Neural progenitor cell (in vitro differentiated cells): ENCODE results near the gene GPRC5B. TPM values are rescaled to one million over a fixed set of nuclear protein-coding genes. Genes with fewer than 3 reads are reported as not detected.
A peak's percentile ranks its signal among the peaks of the same experiment; 100 is the strongest.

Source experiments
- DNase-seq: peaks from one replicate; pipeline ENCODE4 v3.0.0-alpha.2; 2016; ENCODE audit warnings: low spot score
- H2AFZ ChIP-seq: fragments of 200-600 bp; sonication (generic); replicated peaks from 2 replicates; pipeline ENCODE4 v1.6.1; 2016; ENCODE audit warnings: antibody characterized with exemption
- H3F3A ChIP-seq: fragments of 200-600 bp; sonication (generic); 2 replicates; pipeline ENCODE4 v1.6.1; 2016; ENCODE audit warnings: antibody characterized with exemption, low read depth
- H3K27ac ChIP-seq: fragments of 200-600 bp; sonication (generic); 2 replicates; pipeline ENCODE4 v1.5.1; 2016; ENCODE audit warnings: mild to moderate bottlenecking
- H3K27me3 ChIP-seq: fragments of 200-600 bp; sonication (generic); 2 replicates; pipeline ENCODE4 v1.6.1; 2016; ENCODE audit warnings: mild to moderate bottlenecking, moderate library complexity
- H3K36me3 ChIP-seq: fragments of 200-600 bp; sonication (generic); 2 replicates; pipeline ENCODE4 v1.5.1; 2016
- H3K4me1 ChIP-seq: fragments of 200-600 bp; sonication (generic); 2 replicates; pipeline ENCODE4 v1.6.1; 2016; ENCODE audit warnings: mixed run types
- H3K4me2 ChIP-seq: fragments of 200-600 bp; sonication (generic); 2 replicates; pipeline ENCODE4 v1.6.1; 2016
- H3K4me3 ChIP-seq: fragments of 200-600 bp; sonication (generic); 2 replicates; pipeline ENCODE4 v1.5.1; 2016
- H3K79me2 ChIP-seq: fragments of 200-600 bp; sonication (generic); 2 replicates; pipeline ENCODE4 v1.6.1; 2016; ENCODE audit warnings: low read depth
- H3K9ac ChIP-seq: fragments of 200-600 bp; sonication (generic); 2 replicates; pipeline ENCODE4 v1.6.1; 2016
- H3K9me3 ChIP-seq: fragments of 200-600 bp; sonication (generic); 2 replicates; pipeline ENCODE4 v1.5.1; 2016; ENCODE audit warnings: low read depth
- H4K20me1 ChIP-seq: fragments of 200-600 bp; sonication (generic); 2 replicates; pipeline ENCODE4 v1.6.1; 2016; ENCODE audit warnings: low read depth
- H3K27ac Mint-ChIP-seq: 3 replicates; pipeline ENCODE4 v1.8.0; 2021; ENCODE audit warnings: mixed read lengths
- H3K27me3 Mint-ChIP-seq: 2 replicates; pipeline ENCODE4 v1.8.0; 2022; ENCODE audit warnings: low read depth, mild to moderate bottlenecking, inconsistent platforms, moderate library complexity, mixed read lengths; ENCODE audit not compliant: insufficient read depth
- H3K36me3 Mint-ChIP-seq: 3 replicates; pipeline ENCODE4 v1.8.0; 2021; ENCODE audit warnings: mixed read lengths
- H3K4me1 Mint-ChIP-seq: 3 replicates; pipeline ENCODE4 v1.8.0; 2021; ENCODE audit warnings: mixed read lengths
- H3K4me3 Mint-ChIP-seq: 3 replicates; pipeline ENCODE4 v1.8.0; 2021; ENCODE audit warnings: mild to moderate bottlenecking, moderate library complexity, mixed read lengths
- H3K9me3 Mint-ChIP-seq: 3 replicates; pipeline ENCODE4 v1.8.0; 2020; ENCODE audit warnings: mixed read lengths
- EZH2 ChIP-seq: fragments of 200-600 bp; sonication (generic); IDR thresholded peaks from 2 replicates; pipeline ENCODE4 v1.6.1; 2017; ENCODE audit warnings: antibody characterized with exemption, mild to moderate bottlenecking, moderate library complexity
- EZH2phosphoT487 ChIP-seq: fragments of 200-600 bp; sonication (generic); IDR thresholded peaks from 2 replicates; pipeline ENCODE4 v1.6.1; 2017; ENCODE audit warnings: antibody characterized with exemption
- small RNA-seq: library from RNA; depleted of rRNA; stranded (forward); fragments of <200 nt; gene quantifications from one replicate; pipeline ENCODE3, GENCODE V24; 2015
- total RNA-seq: library from RNA; depleted of rRNA; stranded (reverse); fragments of >200 nt; gene quantifications from 2 replicates; pipeline ENCODE4 v1.2.3, GENCODE V29; 2015; ENCODE audit warnings: low replicate concordance
- TF ChIP-seq, protein P1 (sequence below): fragments of 200-600 bp; sonication (generic); IDR thresholded peaks from 2 replicates; pipeline ENCODE4 v1.5.1; 2017; ENCODE audit warnings: antibody characterized with exemption, mild to moderate bottlenecking

The GPRC5B gene
- total RNA-seq, 1 donor from 2014 or later = 21.1 TPM

DNA sequence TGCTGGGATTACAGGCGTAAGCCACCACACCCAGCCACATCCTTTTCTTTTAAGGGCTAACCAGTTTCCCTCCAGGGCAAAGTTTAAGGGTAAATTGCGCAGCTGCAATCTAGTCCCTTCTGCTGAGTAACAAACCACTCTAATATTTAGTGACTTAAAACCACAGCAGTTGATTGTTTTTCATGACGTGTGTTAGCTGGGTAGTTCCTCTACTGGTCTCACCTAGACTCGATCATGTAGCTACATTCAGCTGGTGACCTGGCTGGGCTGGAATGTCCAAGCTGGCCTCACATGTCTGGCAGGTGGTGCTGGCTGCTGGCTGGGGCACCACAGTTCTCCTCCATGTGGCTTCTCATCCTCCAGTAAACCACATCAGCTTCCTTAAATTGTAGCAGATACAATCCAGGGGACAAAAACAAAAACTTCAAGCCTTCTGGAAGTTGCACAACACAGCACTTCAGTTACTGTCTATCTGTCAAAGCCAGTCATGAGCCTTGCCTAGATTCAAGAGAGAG, 75.5 kb downstream of the GPRC5B start:
- H3K79me2 ChIP-seq = no peaks in the 10 kb centered on the region
- H3K4me1 ChIP-seq = peaks cover 15% of the 10 kb centered on the region
- H3K27me3 ChIP-seq = no peaks in the 10 kb centered on the region
- no peak overlapping the region for H3K4me2 ChIP-seq
- Mint-ChIP-seq H3K27me3 (peaks cover 5% of the 10 kb centered on the region), H3K27ac (no peak overlapping the region), H3K9me3 (peaks cover 24% of the 10 kb centered on the region), H3K36me3 (peaks cover 26% of the 10 kb centered on the region), H3K4me1 (peaks cover 12% of the 10 kb centered on the region), H3K4me3 (no peak overlapping the region)
- H3K27ac ChIP-seq = no peak overlapping the region
- peaks cover 7% of the 10 kb centered on the region for H3K36me3 ChIP-seq
- DNase-seq = no peak
- H3K4me3 ChIP-seq = no peak overlapping the region
- no peak overlapping the region for H2AFZ ChIP-seq
- no peak for TF ChIP-seq EZH2
- TF ChIP-seq, protein P1, sequence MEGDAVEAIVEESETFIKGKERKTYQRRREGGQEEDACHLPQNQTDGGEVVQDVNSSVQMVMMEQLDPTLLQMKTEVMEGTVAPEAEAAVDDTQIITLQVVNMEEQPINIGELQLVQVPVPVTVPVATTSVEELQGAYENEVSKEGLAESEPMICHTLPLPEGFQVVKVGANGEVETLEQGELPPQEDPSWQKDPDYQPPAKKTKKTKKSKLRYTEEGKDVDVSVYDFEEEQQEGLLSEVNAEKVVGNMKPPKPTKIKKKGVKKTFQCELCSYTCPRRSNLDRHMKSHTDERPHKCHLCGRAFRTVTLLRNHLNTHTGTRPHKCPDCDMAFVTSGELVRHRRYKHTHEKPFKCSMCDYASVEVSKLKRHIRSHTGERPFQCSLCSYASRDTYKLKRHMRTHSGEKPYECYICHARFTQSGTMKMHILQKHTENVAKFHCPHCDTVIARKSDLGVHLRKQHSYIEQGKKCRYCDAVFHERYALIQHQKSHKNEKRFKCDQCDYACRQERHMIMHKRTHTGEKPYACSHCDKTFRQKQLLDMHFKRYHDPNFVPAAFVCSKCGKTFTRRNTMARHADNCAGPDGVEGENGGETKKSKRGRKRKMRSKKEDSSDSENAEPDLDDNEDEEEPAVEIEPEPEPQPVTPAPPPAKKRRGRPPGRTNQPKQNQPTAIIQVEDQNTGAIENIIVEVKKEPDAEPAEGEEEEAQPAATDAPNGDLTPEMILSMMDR = no peak
- no peak for TF ChIP-seq EZH2phosphoT487
- no peak overlapping the region for H3K9ac ChIP-seq
- no peaks in the 10 kb centered on the region for H3F3A ChIP-seq
- H4K20me1 ChIP-seq = no peaks in the 10 kb centered on the region
- no peaks in the 10 kb centered on the region for H3K9me3 ChIP-seq

DNA sequence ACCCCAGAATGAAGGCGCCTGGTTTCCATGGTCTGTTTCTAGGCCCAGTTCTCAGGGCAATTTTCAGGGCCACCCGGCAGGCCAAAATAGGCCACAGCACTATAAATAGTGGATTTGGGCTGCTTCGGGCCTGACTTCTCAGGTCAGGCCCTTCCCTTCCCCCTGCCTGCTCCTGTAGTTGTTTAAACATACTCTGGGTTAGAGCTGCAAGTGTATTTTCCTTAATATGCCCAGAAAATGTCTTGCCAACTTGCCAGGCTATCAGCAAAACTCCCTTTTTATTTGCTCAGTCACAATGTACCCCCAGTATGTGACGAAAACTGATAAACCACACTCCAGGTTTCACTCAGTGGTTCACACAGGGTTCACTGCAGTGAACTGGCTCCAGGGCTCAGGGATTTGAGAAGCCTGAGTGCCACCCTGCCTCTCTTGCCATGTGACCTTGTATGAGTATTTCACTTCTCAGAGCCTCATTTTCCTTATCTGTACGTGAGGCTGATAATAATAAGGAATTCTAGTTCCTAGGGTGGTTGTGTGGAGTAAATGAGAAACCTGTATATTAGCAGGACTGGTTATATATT, 76.5 kb downstream of the GPRC5B start:
- Histone ChIP-seq H3K36me3 (peaks cover 6% of the 10 kb centered on the region), H3F3A (no peaks in the 10 kb centered on the region), H3K9ac (peak overlapping the region; percentile 40), H3K27me3 (no peaks in the 10 kb centered on the region), H4K20me1 (no peaks in the 10 kb centered on the region), H3K4me3 (no peak overlapping the region), H3K27ac (peak overlapping the region; percentile 88), H2AFZ (peak overlapping the region; percentile 53), H3K4me1 (peaks cover 15% of the 10 kb centered on the region), H3K79me2 (no peaks in the 10 kb centered on the region), H3K9me3 (no peaks in the 10 kb centered on the region), H3K4me2 (peak overlapping the region; percentile 41)
- TF ChIP-seq, protein P1 = no peak
- no peak for TF ChIP-seq EZH2phosphoT487
- no peak for TF ChIP-seq EZH2
- Mint-ChIP-seq H3K4me3 (no peak overlapping the region), H3K27ac (peak overlapping the region; percentile 46), H3K9me3 (peaks cover 19% of the 10 kb centered on the region), H3K36me3 (peaks cover 23% of the 10 kb centered on the region), H3K4me1 (peaks cover 14% of the 10 kb centered on the region), H3K27me3 (peaks cover 4% of the 10 kb centered on the region)
- DNase-seq = peak; percentile 43

Small RNAs within 50 kb of the gene (small RNA-seq; reads per million reads assigned to genes)
- not detected for gene LARP7P2

Other genes with a start within 250 kb of the GPRC5B start
- 126 and 130 TPM in 2 replicates for gene KNOP1, start 166.6 kb downstream of the GPRC5B start, total RNA-seq
- gene IQCK, start 166.6 kb downstream of the GPRC5B start, total RNA-seq = 22.1 and 25.3 TPM in 2 replicates
- not detected in 2 replicates for gene GPR139, start 189.0 kb upstream of the GPRC5B start, total RNA-seq